HepG2 (cell line): ENCODE data around the gene CCDC197.

Experiments
- FOXK2 ChIP-seq: fragments of 450-650 bp; IDR thresholded peaks from 2 replicates; pipeline ENCODE4 v1.6.1; 2016
- POLR2A ChIP-seq, 2 experiments: IDR thresholded peaks; 2 replicates each; pipeline ENCODE4 v1.6.1; 2011; ENCODE audit warnings: low read depth in 2 of 2, low read length in 2 of 2, mild to moderate bottlenecking in 1 of 2, moderate library complexity in 1 of 2; ENCODE audit not compliant: insufficient read depth in 1 of 2
- RFX3 ChIP-seq: IDR thresholded peaks from 2 replicates; pipeline ENCODE4 v1.6.1; 2016; ENCODE audit warnings: missing biosample characterization, missing genetic modification reagents
- TF ChIP-seq, protein P1 (sequence below): sonication (generic); formaldehyde crosslinking; IDR thresholded peaks from 2 replicates; pipeline ENCODE4 v1.5.1; 2020; ENCODE audit warnings: mild to moderate bottlenecking, missing genetic modification reagents, moderate library complexity

DNA sequence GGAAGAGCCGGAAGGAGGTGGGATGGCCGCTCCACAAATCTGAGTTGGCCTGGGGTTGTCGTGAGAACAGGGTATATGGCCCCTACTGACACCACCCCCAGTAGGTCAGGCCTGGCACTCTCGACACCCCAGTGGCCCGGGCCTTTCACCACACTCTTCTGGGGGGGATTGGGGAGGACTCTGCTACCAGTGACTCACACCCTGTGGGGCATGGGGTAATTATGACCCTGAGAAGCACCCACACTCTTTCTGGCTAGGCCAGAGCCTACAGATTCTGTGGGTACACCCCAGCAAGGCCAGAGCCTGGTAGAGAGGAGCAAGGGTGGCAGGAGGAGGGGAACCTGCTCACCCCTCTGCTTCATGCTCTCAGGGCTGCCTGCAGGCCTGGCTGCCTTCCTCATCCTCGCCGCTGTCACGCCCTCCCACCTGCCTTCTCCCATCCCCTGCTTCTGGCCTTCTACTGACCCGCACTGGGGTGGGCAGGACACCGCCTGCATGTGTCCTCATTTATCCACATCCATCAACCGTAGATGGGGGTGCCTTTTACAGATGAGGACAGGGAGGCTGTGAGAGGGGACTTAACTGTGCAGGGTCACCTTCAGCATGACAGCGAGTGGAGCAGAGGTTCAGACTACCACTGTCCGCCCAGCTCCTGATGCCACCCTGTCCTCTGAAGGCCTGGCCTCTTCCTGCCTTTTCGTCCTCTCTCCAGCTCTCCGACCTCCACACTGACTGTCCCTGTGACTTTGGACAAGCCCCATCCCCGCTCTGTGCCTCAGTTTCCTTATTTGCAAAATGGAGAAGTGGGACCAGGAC, 39.1 kb upstream of the CCDC197 start:
- TF ChIP-seq, protein P1, sequence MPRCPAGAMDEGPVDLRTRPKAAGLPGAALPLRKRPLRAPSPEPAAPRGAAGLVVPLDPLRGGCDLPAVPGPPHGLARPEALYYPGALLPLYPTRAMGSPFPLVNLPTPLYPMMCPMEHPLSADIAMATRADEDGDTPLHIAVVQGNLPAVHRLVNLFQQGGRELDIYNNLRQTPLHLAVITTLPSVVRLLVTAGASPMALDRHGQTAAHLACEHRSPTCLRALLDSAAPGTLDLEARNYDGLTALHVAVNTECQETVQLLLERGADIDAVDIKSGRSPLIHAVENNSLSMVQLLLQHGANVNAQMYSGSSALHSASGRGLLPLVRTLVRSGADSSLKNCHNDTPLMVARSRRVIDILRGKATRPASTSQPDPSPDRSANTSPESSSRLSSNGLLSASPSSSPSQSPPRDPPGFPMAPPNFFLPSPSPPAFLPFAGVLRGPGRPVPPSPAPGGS (CRISPR knock-in tag) = no peak
- no peak for TF ChIP-seq RFX3 (CRISPR knock-in tag)
- no peak for TF ChIP-seq FOXK2
- TF ChIP-seq POLR2A (IDR thresholded peaks at IDR 0.05; ENCODE audit: insufficient read depth in 1 of 2, low read depth in 2 of 2, low read length in 2 of 2) = no peak
